Activated CD8-positive, alpha-beta T cell treated with anti-CD3 and anti-CD28 coated beads for 36 hours (primary cell): ENCODE results near the gene PEAK1. TPM values are rescaled to one million over a fixed set of nuclear protein-coding genes. Genes with fewer than 3 reads are reported as not detected.

Experiments
- ATAC-seq: fragments of 200-7000 bp; cut with Tn5 transposase; one replicate; pipeline ENCODE4 v1.10.0; 2021; ENCODE audit warnings: mild to moderate bottlenecking, moderate library complexity
- CTCF ChIA-PET: fragments of 350-600 bp; sonication (Branson Sonifier 250); formaldehyde crosslinking; loops from one replicate; lab custom pipeline; 2021; ENCODE audit warnings: antibody characterized with exemption; lab: Charles Lee
- POLR2A ChIA-PET: fragments of 350-600 bp; sonication (Branson Sonifier 250); formaldehyde crosslinking; loops from one replicate; lab custom pipeline; 2021; ENCODE audit warnings: antibody characterized with exemption; lab: Charles Lee
- DNase-seq: peaks from one replicate; pipeline ENCODE4 v3.0.0-alpha.2; 2020
- H3K27ac Mint-ChIP-seq: one replicate; pipeline ENCODE4 v1.8.0; 2021; ENCODE audit warnings: mild to moderate bottlenecking, mixed read lengths
- H3K27me3 Mint-ChIP-seq: one replicate; pipeline ENCODE4 v1.8.0; 2021; ENCODE audit warnings: mixed read lengths
- H3K36me3 Mint-ChIP-seq: one replicate; pipeline ENCODE4 v1.8.0; 2021; ENCODE audit warnings: low read depth, mixed read lengths
- H3K4me1 Mint-ChIP-seq: one replicate; pipeline ENCODE4 v1.8.0; 2021; ENCODE audit warnings: low read depth, mixed read lengths
- H3K4me3 Mint-ChIP-seq: one replicate; pipeline ENCODE4 v1.8.0; 2021; ENCODE audit warnings: mild to moderate bottlenecking, moderate library complexity, mixed read lengths
- H3K9me3 Mint-ChIP-seq: one replicate; pipeline ENCODE4 v1.8.0; 2021; ENCODE audit warnings: mixed read lengths
- CTCF ChIP-seq: fragments of 200-600 bp; IDR thresholded peaks from one replicate; pipeline ENCODE4 v1.8.0; 2022; ENCODE audit warnings: antibody characterized with exemption, mild to moderate bottlenecking
- intact Hi-C: fragments of 100-400 bp; cut with micrococcal nuclease; formaldehyde crosslinking; loops from one replicate; pipeline ENCODE4 v1.10.0; 2022
- total RNA-seq, 2 experiments: library from RNA; stranded (reverse); gene quantifications; one replicate each; pipeline ENCODE4 v1.2.3, GENCODE V29; 2021

PEAK1 gene
- total RNA-seq, 2 experiments from 2014 or later = 32.1 to 36.1 TPM

DNA sequence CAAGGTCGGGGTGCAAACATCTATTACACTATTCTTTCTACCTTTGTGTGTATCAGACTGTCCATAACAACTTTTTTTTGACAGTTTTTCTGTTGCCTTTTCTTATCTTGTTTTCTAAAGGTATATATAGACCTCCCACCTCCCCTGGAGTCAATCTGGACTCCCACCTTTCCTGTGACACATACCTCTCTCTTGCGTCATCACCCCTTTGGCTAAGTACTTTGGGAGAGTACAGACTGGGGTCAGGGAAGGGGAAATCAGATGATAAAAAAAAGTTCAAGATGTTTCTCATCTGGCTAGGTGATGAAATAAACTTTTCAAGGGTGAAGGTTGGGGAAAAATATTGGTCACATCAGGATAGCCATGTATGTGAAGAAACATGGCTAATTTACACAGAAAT is 366.2 kb downstream of the PEAK1 start:
- DNase-seq (no peak), ATAC-seq (no peak)
- Mint-ChIP-seq H3K4me3 (no peak overlapping the region), H3K36me3 (peaks cover 14% of the 10 kb centered on the region), H3K27ac (peak overlapping the region; percentile 16), H3K4me1 (peaks cover 24% of the 10 kb centered on the region), H3K27me3 (no peaks in the 10 kb centered on the region), H3K9me3 (no peaks in the 10 kb centered on the region)
- intact Hi-C loops = no loop called here
- TF ChIP-seq CTCF = no peak
- CTCF ChIA-PET = no interaction called here
- POLR2A ChIA-PET = no interaction called here

GRCh38 chr15:77052556-77052955 is 367.3 kb downstream of the PEAK1 start:
- peaks cover 14% of the 10 kb centered on the region for H3K36me3 Mint-ChIP-seq
- no peak overlapping the region for H3K4me3 Mint-ChIP-seq
- CTCF ChIA-PET = interaction anchor here (0.7 to 3.4 kb wide), 6 partner anchors 17 to 101 kb away, joined by 3 to 13 read pairs (median 6); no protein-coding TSS in a partner anchor
- POLR2A ChIA-PET = interaction anchor here (0.6 to 1.9 kb wide), 3 partner anchors 9 to 91 kb away, joined by 3 to 5 read pairs (median 4); no protein-coding TSS in a partner anchor
- no peak for ATAC-seq
- H3K27ac Mint-ChIP-seq = no peak overlapping the region
- no peaks in the 10 kb centered on the region for H3K9me3 Mint-ChIP-seq
- intact Hi-C loops = no loop called here
- no peak for DNase-seq
- H3K27me3 Mint-ChIP-seq = no peaks in the 10 kb centered on the region
- no peak for TF ChIP-seq CTCF
- peaks cover 15% of the 10 kb centered on the region for H3K4me1 Mint-ChIP-seq

Other genes starting within 250 kb of the PEAK1 start
- 10 to 100 TPM; 44.4 to 44.9 TPM for gene HMG20A, start 784 bp upstream of the PEAK1 start, total RNA-seq
- not detected for gene LINGO1, start 212.8 kb upstream of the PEAK1 start, total RNA-seq